ENCODE data around the gene KIF24.
"Not testable (repeated sequence)": the region's sequence is repeated elsewhere in the genome, so short reads cannot be mapped to it uniquely, and the experiment has no call there.

The KIF24 gene

GRCh38 chr9:34321451-34321850 is 7.6 kb downstream of the KIF24 start:
- no peak for FAIRE-seq

- no peak for FAIRE-seq
Observed at GRCh38 chr9:34318163-34318790, 10.8 kb downstream of the KIF24 start.

GRCh38 chr9:34317436-34317835 is 11.6 kb downstream of the KIF24 start:
- FAIRE-seq: no peak

- peak; percentile 24 for FAIRE-seq
Observed at GRCh38 chr9:34311499-34312185, 17.4 kb downstream of the KIF24 start.

DNA sequence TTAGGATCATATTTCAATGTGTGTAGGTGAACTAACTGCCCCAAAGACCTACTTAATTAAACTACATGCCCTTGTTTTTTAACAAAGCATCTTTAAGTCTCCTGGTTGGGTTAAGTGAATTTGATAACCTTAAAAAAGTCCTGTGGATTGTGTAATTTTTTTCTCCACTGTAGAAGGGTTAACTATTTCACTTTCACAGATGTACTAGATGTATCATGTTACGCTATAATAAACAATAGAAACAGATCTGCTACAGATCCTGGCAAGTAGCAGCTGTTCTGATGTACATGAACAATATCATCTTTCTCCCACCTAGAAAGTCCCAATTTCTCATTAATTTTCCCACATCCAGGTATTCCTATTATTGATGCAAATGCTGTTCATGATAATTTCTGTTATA is 18.9 kb downstream of the KIF24 start:
- no peak for FAIRE-seq

GRCh38 chr9:34308316-34308715 is 20.8 kb downstream of the KIF24 start:
- FAIRE-seq: not testable (repeated sequence)

- FAIRE-seq: not testable (repeated sequence)
Observed at GRCh38 chr9:34301064-34301463, 28.0 kb downstream of the KIF24 start.

DNA sequence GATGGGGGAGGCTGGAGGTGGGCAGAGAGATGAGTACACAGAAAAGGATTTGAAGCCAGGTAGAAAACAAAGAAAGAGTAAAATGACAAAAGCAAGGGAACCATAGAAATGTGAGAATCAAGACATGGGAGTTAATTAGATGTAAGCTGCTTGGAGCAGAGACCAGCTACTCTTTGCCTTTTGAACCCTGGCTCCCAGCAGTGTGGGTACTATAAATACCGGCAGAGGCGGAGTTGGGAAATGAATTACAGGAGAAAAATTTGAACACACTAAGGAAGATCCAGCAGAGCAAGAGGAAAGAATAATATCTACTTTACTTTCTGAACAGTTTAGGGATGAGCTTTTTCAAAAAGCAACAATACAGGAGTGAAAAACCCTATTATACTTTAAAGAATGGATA is 36.5 kb downstream of the KIF24 start:
- no peak for FAIRE-seq

GRCh38 chr9:34291423-34291822 is 37.6 kb downstream of the KIF24 start:
- no peak for FAIRE-seq

DNA sequence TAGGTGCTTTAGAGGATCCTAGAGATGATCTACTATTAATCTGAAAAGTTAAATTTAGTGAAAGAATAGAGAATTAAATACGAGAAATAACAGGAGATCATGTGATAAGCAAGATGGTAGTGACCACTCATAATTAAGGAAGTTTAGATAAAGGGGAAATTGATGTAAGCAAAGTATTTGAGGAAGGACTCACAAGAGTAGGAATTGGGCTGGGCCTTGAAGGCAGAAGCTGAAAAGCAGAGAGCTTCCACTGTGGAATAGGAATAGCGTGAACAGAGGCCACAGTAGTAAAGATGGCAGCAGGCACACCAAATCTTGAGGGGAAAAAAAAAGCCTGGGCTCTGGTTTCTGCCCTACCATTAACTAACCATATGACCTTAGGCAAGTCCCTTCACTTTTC is 38.0 kb downstream of the KIF24 start:
- no peak for FAIRE-seq

DNA sequence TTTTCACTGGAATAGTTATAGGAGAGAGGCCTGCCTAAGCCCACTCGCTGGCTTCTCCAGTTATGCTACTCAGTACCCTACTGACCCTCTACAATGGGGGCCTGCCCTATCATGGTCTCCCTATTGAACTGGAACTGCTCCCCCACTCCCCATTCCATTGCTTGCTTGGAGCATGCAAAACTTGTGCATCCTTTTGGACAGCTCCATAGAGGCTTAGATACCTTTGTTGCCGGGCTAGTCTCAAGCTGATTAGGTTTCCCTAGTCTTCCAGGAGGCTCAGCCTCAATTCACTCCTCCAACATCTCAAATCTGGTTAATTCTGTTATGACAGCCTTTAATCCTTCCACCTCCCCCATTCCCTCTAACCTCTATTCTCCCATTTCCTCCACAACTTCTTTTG is 39.9 kb downstream of the KIF24 start:
- FAIRE-seq: no peak

DNA sequence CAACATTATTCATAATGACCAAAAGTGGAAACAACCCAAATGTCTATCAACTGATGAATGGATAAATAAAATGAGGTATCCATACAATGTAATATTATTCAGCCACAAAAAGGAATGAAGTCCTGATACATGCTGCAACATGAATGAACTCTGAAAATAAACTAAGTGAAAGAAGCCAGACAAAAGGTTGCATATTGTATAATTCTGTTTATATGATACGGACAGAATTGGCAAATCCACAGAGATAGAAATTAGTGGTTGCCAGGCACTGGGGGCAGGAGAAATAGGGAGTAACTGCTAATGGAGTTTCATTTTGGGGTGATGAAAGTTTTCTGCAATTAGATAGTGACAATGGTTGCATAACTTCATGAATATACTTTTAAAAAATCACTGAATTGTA is 47.0 kb downstream of the KIF24 start:
- no peak for FAIRE-seq

DNA sequence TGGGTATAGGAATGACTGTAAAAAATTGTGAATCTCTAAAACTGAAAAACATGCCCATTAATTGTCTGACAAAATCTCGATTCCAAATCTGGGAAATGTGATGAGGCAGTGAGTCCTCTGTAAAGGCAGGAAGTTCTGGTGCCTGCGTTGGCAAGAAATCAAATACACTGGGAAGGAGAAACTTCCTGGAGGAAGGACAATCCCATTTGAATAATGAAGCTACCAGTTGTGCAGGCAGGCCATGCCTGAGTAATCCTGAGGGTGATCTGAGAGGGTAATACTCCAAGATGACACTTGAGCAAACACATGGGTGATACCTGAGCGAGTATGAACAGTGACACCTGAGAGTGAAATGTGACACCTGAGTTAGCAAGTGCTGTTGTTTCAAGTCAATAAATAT is 49.7 kb downstream of the KIF24 start:
- no peak for FAIRE-seq

All from islet of Langerhans (tissue), 1 donor.